ENCODE results near the gene GRK3. TPM values are rescaled to one million over a fixed set of nuclear protein-coding genes. Genes with fewer than 3 reads are reported as not detected.
A peak's percentile ranks its signal among the peaks of the same experiment; 100 is the strongest.

GRK3 gene
- total RNA-seq, 1 donor from 2014 or later = 2.4 TPM

DNA sequence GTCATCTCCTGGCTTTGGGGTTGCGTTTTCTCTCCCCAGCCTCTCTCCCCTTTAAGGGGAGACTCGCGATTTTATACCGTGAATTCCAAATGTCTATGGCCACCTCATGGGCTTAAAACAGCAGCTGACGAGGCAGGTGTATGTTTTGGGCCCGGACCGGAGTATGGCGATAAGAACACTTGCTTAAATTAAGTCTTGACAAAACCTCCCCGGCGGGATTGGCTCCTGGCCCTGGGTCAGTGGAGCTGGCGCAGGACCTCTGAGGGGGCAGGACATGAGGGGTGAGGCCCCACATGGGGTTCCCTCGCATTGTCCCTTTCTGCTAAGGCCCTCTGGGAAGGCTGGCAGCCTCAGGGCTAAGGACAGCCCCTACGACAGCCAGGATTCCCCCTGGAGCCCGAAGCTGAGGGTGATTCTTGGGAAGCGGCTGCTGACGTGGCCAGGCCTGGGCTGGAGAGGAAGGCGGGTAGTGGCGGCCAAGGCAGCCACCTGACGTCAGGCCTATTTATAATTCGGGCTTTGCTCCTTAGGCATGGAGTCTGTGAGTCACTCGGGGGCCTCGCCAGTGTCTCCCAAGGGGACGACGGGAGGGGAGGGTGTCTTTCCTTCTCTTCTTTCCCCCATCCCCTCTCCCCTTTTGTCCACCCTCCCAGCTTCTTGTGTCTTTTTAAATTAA, 190.2 kb downstream of the GRK3 start:
- DNase-seq (ENCODE audit: low read depth) = no peak

DNA sequence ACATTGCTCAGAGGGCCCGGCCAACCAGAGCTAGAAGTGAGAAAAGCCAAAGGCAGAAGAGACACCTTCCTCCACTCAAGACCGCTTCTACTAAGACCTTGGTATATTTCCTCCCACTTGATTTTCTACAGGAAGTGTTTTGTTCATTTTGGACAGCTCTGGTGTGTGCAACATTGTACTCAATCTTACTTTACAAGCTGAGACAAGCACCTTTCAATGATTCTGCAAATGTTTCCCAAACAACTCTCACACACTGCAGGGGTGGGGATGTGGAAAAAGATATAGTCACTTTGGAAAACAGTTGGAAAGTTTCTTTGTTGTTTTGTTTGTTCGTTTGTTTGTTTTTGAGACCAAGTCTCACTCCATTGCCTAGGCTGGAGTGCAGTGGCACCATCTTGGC, 193.2 kb downstream of the GRK3 start:
- no peak for DNase-seq (ENCODE audit: low read depth)

DNA sequence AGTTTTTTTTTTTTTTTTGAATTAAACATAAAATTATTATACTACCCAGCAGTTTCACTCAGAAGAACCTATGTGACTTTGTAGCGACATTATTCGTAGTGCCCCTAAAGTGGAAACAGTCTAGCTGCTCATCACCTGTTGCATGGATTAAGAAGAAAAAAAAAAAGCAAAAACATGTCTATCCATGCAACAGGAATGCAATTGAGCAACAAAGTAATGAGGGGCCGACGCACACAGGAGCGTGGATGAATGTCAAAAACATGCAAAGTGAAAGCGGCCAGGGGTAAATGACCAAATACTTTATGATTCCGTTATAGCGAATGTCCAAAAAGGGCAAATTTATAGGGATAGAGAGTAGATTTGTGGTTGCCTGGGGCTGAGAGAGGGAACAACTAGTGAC, 193.8 kb downstream of the GRK3 start:
- DNase-seq (ENCODE audit: low read depth) = no peak

DNA sequence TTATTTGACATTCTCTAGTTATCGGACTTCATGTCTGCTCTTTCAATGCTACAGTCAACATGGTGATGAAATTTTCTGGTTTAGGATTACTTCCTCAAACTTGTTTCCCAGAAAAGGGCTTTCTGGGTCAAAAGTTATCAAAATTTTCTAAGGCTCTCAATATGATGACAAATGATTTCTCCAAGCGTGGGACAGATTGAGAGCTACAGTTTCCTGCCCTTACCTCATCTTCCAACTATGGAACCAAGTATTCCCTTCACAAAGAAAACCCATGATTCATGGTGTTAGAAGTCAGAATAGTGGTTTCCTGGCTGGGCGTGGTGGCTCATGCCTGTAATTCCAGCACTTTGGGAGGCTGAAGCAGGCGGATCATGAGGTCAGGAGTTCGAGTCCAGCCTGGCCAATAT, 195.4 kb downstream of the GRK3 start:
- peak; percentile 94 for DNase-seq (ENCODE audit: low read depth)

DNA sequence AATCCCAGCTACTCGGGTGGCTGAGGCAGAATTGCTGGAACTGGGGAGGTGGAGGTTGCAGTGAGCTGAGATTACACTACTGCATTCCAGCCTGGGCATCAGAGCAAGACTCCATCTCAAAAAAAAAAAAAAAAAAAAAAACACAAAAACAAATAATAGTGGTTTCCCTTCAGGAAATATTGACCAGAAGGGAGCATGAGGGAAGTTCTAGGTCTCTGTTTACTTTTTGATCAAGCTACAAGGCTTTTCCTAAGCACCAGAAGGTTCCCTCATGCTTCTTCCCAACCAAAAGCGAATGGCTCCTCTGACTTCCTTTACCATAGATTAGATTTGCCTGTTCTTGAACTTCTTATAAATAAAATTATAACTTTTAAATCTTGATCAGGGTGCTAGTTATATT, 195.8 kb downstream of the GRK3 start:
- no peak for DNase-seq (ENCODE audit: low read depth)

DNA sequence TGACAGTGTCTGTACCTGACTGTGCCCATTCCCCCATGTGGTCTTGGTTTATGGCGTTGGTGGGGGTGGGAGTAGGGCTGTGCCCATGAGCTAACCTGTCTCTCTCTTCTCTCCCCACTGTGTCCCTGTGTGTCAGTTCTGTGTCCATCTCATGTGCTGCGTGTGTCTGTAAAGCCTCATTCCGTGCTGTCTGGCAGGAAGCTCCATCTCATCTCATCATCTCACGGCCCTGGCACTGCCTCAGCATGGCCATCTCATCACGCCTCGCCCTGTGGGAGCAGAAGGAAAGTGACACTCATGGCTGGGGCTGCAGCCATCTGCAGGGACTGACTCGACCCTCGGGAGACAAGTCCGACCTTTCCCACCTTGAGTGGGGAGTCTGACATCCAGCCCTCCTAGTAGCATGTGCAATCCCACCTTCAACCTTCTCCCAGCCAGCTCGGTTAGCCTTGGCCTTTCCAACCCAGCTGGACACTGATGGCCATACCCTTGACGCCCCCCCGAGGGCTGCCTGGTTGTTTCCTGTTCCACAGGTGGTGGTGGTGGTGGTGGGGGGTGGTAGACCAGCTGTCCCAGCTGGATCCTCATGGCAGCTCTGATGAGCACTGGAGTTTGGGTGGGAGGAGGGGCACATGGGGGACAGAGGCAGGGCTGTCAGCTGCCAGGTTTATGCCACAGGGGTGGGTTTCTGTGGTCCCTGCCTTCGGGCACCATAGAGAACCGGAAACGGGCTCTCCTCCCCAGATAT, 196.5 kb downstream of the GRK3 start:
- DNase-seq (ENCODE audit: low read depth) = no peak

DNA sequence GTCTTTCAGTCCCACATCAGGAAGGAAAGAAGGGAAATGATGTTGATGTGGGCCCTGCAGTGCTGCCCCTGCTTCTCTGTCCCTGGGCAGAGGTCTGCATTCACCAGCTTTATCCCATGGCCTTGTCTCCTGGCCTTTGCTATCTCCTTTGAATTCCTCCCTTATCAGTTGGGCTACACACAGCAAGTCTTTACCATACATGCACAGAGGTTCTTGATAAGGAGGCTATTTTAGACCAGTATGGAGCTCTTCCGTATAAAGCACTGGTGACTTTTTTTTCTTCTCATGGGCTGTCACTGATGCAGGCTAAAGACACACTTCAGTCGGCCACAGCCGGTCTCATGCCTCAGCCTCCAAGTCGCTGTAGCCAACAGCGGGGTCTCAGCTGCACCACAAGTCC, 197.7 kb downstream of the GRK3 start:
- no peak for DNase-seq (ENCODE audit: low read depth)

DNA sequence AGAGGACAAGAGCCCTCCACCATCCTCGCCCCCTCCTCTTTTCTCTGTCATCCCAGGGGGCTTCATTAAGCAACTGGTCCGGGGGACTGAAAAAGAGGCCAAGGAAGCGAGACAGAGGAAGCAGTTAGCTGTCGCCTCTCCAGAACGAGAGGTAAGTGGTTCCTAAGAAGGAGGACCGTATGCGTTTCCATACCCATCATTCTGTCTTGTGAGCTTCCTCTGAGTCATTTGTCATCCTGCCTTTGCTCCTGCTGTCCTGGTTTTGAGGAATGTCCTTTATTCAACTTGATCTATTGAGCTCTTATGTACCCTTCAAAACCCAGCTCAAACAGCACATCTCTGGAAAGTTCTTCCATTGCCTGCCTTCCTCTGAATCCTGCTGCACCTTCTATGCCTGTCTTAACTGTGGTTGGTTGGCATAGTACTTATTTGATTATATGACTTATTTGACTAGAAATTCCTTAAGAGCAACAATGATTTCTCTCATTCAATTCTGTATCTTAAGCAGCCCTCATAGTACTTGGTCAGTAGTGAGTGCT, 198.8 kb downstream of the GRK3 start:
- no peak for DNase-seq (ENCODE audit: low read depth)

DNA sequence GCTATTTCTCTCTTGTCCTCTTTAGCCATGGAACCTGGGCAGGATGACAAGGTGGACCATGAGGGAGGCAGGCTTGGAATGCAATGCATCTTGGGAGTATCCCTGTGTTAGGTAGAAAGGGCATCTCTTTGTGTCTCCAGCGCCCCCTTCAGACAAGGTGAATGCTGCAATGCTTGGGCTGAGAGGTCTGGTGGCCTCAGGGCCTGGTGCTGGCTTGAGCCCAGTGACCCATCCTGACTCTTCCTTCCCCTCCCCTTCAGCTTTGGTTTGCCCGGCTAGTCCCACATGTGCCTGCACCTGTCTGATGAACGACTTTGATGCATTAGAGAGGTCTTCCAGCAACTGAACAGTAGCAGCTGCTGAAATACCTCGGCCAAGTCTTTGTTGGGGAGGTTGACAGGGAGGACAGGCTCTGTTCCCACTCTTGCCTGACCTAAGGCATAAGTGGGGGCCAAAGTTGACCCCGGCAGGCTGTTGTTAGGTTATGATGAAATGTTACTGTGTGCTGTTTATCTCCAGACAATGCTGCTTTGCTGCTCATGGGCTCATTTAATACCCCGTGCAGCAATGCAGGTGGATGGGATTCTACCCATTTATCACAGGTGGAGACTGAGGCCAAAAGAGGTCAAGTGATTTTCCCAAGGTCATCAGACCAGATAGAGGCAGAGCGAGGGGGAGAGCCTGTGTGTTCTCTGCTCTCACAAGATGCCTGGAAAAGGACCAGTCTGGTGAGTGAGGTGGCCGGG, 200.0 kb downstream of the GRK3 start:
- DNase-seq (ENCODE audit: low read depth) = no peak

DNA sequence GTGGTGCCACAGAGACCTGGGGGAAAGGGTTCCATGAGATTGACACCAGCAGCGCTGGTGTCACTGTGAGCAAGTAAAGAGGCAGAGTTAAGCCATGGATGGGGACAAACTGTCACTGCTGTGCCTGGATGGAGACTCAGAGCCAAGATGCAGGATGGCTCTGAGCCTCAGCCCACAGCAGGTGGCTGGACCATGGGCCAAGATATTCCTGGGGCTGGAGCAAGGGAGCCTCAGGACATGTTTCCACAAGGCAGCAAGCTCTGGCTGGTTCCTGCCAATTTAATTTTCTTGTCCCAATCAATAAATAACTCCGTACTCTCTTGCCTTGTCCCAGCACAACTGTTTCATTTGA, 200.5 kb downstream of the GRK3 start:
- DNase-seq (ENCODE audit: low read depth) = no peak

DNA sequence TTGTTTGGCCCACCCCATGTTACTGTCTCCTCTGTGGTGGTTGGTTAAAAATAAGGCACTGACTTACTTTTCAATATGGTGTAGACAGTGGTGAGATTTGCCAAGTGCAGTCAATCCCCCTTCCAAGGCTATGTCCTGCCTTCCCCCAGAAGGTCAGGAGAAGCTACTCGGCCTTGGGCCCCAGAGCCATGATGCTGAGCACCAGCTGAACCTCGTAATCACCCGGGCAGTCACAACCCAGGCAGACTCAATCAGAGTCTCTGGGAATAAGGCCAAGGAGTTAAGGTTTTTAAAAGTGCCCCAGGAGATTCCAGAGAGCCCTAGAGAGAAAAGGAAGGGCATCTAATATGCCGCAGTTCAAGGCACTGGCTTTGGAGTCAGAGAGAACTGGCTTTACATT, 201.3 kb downstream of the GRK3 start:
- DNase-seq (ENCODE audit: low read depth) = no peak

DNA sequence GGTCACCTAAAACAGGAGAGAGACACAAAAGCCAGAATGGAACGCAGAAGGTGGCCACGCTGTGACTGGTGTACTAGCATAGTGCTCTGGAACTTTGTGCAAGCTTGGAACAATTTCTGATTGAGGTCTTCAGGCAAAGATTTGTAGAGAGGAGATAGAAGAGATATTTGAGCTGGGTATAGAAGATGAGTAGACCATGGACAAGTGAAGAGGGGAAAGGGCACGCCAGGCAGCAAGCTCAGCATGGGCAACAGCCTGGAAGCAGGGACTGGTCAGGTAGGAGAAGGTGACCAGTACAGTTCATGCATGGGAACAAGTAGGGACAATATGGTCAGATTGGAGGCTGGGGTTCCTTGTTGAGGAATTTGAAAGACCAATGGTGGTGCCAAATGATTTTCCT, 201.9 kb downstream of the GRK3 start:
- DNase-seq (ENCODE audit: low read depth) = no peak

DNA sequence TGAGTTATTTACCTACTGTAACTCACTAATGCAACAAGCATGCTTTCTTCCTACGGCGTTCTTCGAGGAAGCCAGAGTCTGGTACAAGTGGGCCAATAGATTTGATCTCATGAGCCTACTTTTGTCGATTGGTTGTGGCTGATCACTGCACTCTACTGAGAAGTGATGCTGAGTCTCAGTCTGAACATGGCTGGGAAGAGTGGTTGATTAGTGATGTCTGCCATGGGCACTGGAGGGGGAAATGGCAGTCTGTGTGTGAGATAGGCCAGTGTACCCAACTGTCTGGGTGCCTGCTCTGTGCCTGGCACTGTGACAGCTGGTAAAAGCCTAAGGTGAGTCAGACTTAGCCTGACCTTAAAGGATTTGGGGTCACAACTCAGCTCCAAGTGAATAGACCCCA, 205.9 kb downstream of the GRK3 start:
- no peak for DNase-seq (ENCODE audit: low read depth)

DNA sequence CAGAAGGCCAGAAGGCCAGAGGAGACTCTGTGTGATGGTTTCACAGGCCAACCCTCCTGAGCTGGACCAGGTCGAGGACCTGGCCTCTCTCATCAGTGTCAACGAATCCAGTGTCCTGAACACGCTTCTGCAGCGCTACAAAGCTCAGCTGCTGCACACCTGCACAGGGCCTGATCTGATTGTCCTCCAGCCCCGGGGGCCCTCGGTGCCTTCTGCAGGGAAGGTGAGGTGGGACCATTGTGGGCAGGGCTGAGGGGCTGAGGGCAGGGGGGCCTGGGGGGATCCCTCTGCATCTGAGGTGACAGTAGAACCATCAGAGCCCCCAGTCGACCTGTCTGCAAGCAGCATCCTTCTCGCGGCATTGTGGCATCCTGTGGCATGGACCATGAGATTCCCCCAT, 207.8 kb downstream of the GRK3 start:
- DNase-seq (ENCODE audit: low read depth) = no peak

DNA sequence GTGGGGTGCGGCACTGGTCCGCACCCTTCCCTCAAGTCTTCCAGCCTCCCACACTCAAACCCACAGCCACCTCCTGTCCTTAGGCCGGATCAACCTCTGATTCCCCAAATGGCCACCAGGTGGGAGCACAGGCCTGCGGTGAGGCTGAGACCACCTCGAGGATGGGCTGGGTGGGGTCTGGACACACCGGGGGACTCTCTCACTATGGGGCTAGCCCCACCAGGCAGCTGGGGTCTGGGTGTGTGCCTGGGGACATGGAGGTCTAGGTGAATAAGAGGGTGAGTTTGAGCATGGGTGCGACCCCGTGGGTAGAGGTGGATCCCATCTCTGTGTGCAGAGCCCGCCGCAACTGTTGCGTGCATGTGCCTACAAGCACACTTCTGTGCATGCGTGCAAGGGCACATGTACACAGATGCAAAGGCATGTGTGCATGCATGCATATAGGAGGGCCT, 210.1 kb downstream of the GRK3 start:
- DNase-seq (ENCODE audit: low read depth) = no peak

DNA sequence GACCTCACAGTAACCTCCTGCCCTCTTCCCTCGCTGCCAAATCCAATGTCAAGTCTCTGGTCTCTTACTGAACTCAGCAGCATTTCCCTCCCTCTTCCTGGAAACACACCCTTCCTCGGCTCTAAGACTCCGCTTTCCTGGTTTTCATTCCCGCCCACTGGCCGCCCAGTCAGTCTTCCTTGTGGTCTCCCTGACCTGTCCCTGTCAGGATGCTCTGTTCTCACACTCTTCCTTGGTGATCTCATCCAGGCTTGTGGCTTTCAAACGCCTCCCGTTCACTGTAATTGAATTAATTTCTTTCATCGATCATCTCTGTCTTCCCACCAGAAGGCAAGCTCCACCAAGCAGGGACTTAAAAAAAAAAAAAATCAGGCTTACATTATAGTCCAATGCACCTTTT, 211.1 kb downstream of the GRK3 start:
- DNase-seq (ENCODE audit: low read depth) = peak; percentile 33

DNA sequence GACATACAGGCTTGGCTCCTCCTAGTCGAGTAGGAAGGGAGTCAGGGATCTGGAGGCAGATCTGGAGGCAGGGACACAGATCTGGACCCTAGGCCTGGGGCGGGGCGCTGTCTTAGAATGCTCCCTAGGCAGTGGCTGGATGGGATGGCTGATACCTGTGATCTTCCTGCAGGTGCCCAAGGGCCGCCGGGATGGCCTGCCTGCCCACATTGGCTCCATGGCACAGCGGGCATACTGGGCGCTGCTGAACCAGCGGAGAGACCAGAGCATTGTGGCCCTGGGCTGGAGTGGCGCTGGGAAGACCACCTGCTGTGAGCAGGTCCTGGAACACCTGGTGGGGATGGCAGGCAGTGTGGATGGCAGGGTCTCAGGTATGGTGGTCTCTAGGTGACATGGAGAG, 212.9 kb downstream of the GRK3 start:
- no peak for DNase-seq (ENCODE audit: low read depth)

DNA sequence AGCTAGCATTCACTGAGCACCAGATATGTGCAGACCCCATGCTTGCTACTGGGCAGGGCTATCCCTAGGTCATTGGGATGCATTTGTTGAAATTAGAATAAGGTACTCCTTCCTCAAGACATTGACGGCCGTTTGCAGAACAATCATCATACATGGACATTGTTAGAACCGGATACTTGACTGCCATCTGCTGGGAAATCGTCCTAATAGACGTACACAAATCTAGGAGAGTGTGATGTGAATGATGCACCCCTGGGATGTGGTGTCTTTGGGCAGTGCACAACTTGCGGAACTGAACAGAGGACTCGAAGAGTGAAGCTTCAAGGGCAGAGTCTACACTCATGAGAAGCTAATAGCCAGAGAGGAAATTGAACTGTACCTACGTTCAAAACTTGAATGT, 213.4 kb downstream of the GRK3 start:
- peak; percentile 36 for DNase-seq (ENCODE audit: low read depth)
